ENCODE results near the gene CACNA2D1.

GRCh38 chr7:82211333-82211732 is 232.2 kb downstream of the CACNA2D1 start:
- TF ChIP-seq CTCF (IDR thresholded peaks at IDR 0.05) (no peak), EP300 (IDR thresholded peaks at IDR 0.05) (no peak)
